ENCODE measurements around the gene PSMB2. TPM values are rescaled to one million over a fixed set of nuclear protein-coding genes. Genes with fewer than 3 reads are reported as not detected.

Gene PSMB2
- total RNA-seq, 1 donor from 2014 or later, result 85.6 TPM

DNA sequence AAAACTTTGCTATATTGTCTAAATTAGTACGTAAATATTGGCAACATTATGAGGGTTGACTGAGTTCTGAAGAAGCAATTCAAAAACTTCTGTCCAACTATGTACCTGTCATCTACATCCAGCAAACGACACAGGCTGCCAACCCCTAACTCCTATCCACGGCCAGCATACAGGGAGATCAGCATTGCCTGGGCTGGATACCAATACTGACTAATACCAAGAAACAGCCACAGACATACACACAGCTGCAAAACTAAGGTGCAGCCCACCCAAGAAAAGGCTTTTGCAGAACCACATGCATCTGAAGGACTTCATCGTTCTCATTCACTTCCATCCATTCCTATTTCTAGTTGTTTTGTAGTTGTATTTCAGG lies 86.1 kb downstream of the PSMB2 start:
- TF ChIP-seq, protein P1, sequence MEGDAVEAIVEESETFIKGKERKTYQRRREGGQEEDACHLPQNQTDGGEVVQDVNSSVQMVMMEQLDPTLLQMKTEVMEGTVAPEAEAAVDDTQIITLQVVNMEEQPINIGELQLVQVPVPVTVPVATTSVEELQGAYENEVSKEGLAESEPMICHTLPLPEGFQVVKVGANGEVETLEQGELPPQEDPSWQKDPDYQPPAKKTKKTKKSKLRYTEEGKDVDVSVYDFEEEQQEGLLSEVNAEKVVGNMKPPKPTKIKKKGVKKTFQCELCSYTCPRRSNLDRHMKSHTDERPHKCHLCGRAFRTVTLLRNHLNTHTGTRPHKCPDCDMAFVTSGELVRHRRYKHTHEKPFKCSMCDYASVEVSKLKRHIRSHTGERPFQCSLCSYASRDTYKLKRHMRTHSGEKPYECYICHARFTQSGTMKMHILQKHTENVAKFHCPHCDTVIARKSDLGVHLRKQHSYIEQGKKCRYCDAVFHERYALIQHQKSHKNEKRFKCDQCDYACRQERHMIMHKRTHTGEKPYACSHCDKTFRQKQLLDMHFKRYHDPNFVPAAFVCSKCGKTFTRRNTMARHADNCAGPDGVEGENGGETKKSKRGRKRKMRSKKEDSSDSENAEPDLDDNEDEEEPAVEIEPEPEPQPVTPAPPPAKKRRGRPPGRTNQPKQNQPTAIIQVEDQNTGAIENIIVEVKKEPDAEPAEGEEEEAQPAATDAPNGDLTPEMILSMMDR (conservative IDR thresholded peaks at IDR 0.05; ENCODE audit: low read depth, low read length), result no peak
- no peak overlapping the region for H3K4me3 ChIP-seq (ENCODE audit: low read depth, low read length)
- no peak for DNase-seq (ENCODE audit: low read depth)

DNA sequence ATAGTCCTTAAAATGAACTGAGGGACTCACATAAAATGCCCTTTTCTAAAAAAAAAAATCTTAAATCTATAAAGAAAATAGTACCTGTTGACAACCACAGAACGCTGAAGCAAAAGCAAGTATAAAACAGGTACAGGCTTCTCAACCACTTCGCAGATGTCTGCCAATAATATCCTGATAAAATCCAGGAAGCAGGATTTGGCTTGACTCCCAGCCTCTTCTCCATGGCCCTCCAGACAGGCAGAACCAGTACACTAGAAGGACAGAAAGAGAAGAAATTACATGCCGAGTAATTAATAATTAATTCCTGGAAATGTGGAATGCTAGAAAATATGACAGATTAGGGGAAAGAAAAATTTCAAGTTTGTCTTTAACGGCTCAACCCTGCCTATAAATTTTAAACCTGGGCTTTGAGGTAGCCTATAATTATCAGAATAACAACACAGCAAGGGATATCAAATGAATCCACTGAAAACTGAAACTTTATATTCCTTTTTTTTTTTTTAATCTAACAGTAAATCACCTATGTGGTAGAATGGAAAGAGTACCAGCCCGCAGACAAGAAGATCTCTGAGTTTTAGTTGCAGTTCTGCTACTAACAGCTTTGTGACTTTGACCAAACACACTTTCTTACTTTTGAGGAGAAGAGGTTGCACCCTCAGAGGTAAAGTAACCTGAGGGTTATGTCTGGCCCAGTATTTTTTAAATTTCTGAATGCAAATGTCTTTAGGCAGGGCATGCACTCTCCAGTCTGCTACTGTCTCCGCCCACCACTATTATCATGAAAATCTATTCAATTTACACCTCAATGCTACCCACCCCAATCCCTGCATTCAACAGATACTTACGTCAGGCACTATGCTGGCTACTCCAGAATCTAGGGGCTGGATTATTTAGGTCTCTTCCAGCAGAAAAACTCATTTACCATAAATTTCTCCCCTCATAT lies 86.8 kb downstream of the PSMB2 start:
- H3K4me3 ChIP-seq (ENCODE audit: low read depth, low read length), result no peak overlapping the region
- TF ChIP-seq, protein P1 (conservative IDR thresholded peaks at IDR 0.05; ENCODE audit: low read depth, low read length), result no peak
- DNase-seq (ENCODE audit: low read depth), result no peak

DNA sequence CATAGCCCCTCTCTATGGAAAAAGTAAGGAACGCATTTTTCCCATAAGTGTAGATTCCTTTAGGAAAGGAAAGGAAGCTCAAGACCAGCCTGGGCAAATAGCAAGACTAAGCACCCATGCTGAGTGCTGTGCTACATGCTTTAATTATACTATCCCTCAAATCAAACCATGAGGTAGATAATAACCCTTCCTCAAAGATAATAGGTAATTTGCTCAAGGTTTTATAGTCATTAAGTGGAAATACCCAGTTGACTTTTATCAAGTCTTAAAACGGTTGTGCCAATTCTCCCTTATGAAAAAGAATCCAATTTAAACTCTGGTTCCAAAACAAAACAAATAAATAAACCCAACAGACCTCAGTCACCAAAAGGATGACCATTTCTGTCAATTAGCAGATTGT lies 87.5 kb downstream of the PSMB2 start:
- H3K4me3 ChIP-seq (ENCODE audit: low read depth, low read length), result no peak overlapping the region
- TF ChIP-seq, protein P1 (conservative IDR thresholded peaks at IDR 0.05; ENCODE audit: low read depth, low read length), result no peak

More for the DNA sequence above, 87.5 kb downstream of the PSMB2 start:
- DNase-seq (ENCODE audit: low read depth), result no peak

Other genes starting within 250 kb of the PSMB2 start
- 26.2 and 45.7 TPM in 2 replicates for gene KIAA0319L, start 84.1 kb downstream of the PSMB2 start, total RNA-seq
- 12.5 and 15.2 TPM in 2 replicates for gene NCDN, start 83.7 kb downstream of the PSMB2 start, total RNA-seq
- gene TFAP2E, start 68.2 kb downstream of the PSMB2 start, total RNA-seq, result 1.0 TPM in 2 replicates
- 6.0 and 9.8 TPM in 2 replicates for gene C1orf216, start 77.4 kb upstream of the PSMB2 start, total RNA-seq
- gene CLSPN, start 128.5 kb upstream of the PSMB2 start, total RNA-seq, result 32.5 and 50.6 TPM in 2 replicates
- gene AGO4, start 166.5 kb upstream of the PSMB2 start, total RNA-seq, result 4.3 and 5.9 TPM in 2 replicates
- gene AGO1, start 241.7 kb upstream of the PSMB2 start, total RNA-seq, result 9.2 and 14.3 TPM in 2 replicates

Measured in epithelial cell of proximal tubule (primary cell).